Ovary (tissue), 9 donors: ENCODE results near the gene TSPAN4. TPM values are rescaled to one million over a fixed set of nuclear protein-coding genes. Genes with fewer than 3 reads are reported as not detected.

Source experiments
- DNase-seq, 5 donors: peaks; one replicate each; pipeline ENCODE4 v3.0.0-alpha.2; 2019 to 2020
- H3K27ac ChIP-seq, 2 donors: fragments of 200-600 bp; one replicate each; pipeline versions ENCODE4 v1.5.1 to v1.8.0; 2019 to 2022
- H3K27me3 ChIP-seq: fragments of 200-600 bp; one replicate; pipeline ENCODE4 v1.8.0; 2022
- H3K36me3 ChIP-seq: fragments of 200-600 bp; sonication (generic); one replicate; pipeline ENCODE4 v1.5.1; 2019
- H3K4me1 ChIP-seq: one replicate; pipeline ENCODE4 v1.8.1; 2013; ENCODE audit warnings: mild to moderate bottlenecking, moderate library complexity; ENCODE audit not compliant: insufficient read depth
- H3K4me3 ChIP-seq: fragments of 200-600 bp; sonication (generic); one replicate; pipeline ENCODE4 v1.5.1; 2017
- H3K9me3 ChIP-seq, 2 donors: fragments of 200-600 bp in 1 of 2; sonication (generic) in 1 of 2; one replicate each; pipeline versions ENCODE4 v1.5.1 to v1.8.1; 2013 to 2019; ENCODE audit warnings: mild to moderate bottlenecking in 1 of 2, moderate library complexity in 1 of 2
- EP300 ChIP-seq: sonication (generic); formaldehyde crosslinking; IDR thresholded peaks from one replicate; pipeline ENCODE4 v1.6.1; 2017; ENCODE audit warnings: antibody characterized with exemption
- POLR2A ChIP-seq: fragments of 450-650 bp; IDR thresholded peaks from one replicate; pipeline ENCODE4 v1.6.1; 2017; ENCODE audit warnings: antibody characterized with exemption, mild to moderate bottlenecking, moderate library complexity
- WGBS, 3 donors: extraction: QIAGEN DNeasy Blood & Tissue Kit in 1 of 3; methylation state at CpG; one replicate each; pipeline versions ENCODE4 v1.1.5 to v1.1.7; 2013 to 2017; 5-methylcytosine and 5-hydroxymethylcytosine counted together
- intact Hi-C, 4 donors: fragments of 100-400 bp; cut with DNase I; formaldehyde crosslinking; loops; one replicate each; pipeline versions ENCODE4 v1.11.0 to v1.15.1; 2022 to 2023
- polyA plus RNA-seq, 2 donors: library from polyadenylated mRNA; stranded (reverse); fragments of 200-250 nt in 1 of 2; fragments of 350-450 nt in 1 of 2; fragmentation: Illumina TruSeq in 1 of 2; extraction: RNeasy Lipid Tissue Mini Kit (QIAGEN cat#74804) in 1 of 2; gene quantifications; one replicate each; pipeline ENCODE4 v1.2.3, GENCODE V29; 2013 to 2014
- small RNA-seq: library from RNA; depleted of rRNA; stranded (forward); fragments of <200 nt; gene quantifications from one replicate; pipeline ENCODE3, GENCODE V24; 2016
- total RNA-seq, 7 donors: library from RNA; depleted of rRNA in 2 of 7; stranded (reverse); fragments of >200 nt in 2 of 7; fragmentation: NEBNext Ultra II Directional in 3 of 7; extraction: Animal tissue kit (Norgen Biotek cat#: 25700) in 3 of 7; gene quantifications; one replicate each; pipeline versions ENCODE4 v1.1.0 to v1.2.4, GENCODE V29; 2016 to 2023
- TF ChIP-seq, protein P1 (sequence below), 3 donors: fragments of 450-650 bp in 2 of 3; fragments of 200-600 bp in 1 of 3; IDR thresholded peaks; one replicate each; pipeline versions ENCODE4 v1.5.1 to v1.8.0; 2016 to 2022; ENCODE audit warnings: antibody characterized with exemption in 3 of 3, mild to moderate bottlenecking in 1 of 3
- donor health status: DM: no; HTN: no; CAD: no; lungs with moderate emphysema.
- donor health status: DM: no; HTN: no; CAD: no.
- donor health status: Bipolar disorder and iron deficiency.
- donor health status: DM: yes; HTN: yes; CAD: no.
- donor health status: DM: no; HTN: no; CAD: no.
- donor health status: DM: yes; HTN: yes; CAD: no.

TSPAN4 gene
- total and polyA plus RNA-seq, 9 donors: 6.4 to 124 (median 89.7) TPM

DNA sequence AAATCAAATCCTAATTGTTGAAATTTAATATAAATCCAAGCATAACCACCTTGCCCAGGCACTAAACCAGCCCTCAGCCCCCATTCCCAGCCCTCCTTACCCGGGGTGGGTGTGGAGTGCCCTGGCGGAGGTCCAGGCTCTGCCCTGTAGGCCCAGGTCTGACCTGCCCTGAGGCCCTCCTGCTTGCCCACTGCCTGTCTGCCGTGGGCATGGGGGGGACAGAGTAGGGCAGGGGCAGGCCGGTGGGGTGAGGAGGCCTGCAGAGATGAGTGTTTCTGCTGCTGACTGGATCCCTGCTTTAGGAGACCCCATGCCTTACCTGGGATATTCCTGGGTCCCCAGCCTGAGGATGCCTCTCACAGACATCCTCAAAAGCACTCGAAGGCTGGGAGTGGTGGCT, 71.6 kb downstream of the TSPAN4 start:
- peaks cover 10% of the 10 kb centered on the region for H3K4me1 ChIP-seq
- no peak overlapping the region for H3K4me3 ChIP-seq
- H3K36me3 ChIP-seq: no peaks in the 10 kb centered on the region
- no peak for DNase-seq
- no peaks in the 10 kb centered on the region for H3K9me3 ChIP-seq
- TF ChIP-seq, protein P1, sequence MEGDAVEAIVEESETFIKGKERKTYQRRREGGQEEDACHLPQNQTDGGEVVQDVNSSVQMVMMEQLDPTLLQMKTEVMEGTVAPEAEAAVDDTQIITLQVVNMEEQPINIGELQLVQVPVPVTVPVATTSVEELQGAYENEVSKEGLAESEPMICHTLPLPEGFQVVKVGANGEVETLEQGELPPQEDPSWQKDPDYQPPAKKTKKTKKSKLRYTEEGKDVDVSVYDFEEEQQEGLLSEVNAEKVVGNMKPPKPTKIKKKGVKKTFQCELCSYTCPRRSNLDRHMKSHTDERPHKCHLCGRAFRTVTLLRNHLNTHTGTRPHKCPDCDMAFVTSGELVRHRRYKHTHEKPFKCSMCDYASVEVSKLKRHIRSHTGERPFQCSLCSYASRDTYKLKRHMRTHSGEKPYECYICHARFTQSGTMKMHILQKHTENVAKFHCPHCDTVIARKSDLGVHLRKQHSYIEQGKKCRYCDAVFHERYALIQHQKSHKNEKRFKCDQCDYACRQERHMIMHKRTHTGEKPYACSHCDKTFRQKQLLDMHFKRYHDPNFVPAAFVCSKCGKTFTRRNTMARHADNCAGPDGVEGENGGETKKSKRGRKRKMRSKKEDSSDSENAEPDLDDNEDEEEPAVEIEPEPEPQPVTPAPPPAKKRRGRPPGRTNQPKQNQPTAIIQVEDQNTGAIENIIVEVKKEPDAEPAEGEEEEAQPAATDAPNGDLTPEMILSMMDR (IDR thresholded peaks at IDR 0.05): no peak
- TF ChIP-seq EP300: no peak
- no peak for TF ChIP-seq POLR2A
- H3K27me3 ChIP-seq: no peaks in the 10 kb centered on the region
- H3K27ac ChIP-seq: no peak overlapping the region
- intact Hi-C loops: no loop called here
- 74 to 80% (median 75%) methylated on average over 5 of the region's 5 CpGs for WGBS, 3 donors

DNA sequence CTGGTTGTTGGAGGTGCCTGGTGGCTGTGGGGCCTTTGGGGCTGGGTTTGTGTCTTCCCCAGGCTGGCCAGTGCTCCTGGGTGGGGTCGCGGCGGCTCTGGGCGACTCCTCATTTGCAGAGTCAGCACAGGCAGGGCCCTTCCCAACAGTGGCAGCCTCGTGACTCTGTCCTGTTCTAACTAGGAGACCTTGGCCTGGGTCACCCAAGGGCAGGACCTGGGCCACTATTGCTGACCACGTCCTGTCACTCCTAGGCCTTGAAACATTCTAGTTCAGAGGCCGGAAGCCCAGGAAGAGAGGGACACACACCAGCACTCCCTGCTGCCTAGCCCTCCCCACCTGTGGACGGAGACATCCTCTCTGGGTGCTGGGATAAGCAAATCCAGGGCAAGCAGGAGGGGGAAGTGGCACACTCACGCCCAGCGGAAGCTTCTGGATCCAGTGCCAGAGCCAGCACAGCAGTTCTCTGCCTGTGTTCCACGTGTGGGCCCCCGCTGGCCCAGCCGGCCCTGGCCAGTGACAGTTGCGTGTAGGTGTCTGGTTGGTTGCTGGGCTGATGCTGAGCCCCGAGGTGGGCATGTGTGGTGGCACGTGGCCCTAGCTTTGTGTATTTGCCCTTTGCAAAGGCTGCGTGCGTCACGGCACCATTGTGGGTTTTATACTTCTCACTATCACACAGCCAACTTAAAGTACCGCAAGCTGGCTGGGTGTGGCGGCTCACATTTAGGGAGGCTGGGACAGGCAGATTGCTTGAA, 72.3 kb downstream of the TSPAN4 start:
- intact Hi-C loops: no loop called here
- H3K36me3 ChIP-seq: no peaks in the 10 kb centered on the region
- peak in 1 of 5 donors; percentile 35 for DNase-seq
- no peak overlapping the region for H3K4me3 ChIP-seq
- no peaks in the 10 kb centered on the region for H3K9me3 ChIP-seq
- WGBS, 3 donors: 77 to 82% (median 80%) methylated on average over 21 of the region's 21 CpGs
- no peak for TF ChIP-seq EP300
- TF ChIP-seq POLR2A: no peak
- TF ChIP-seq, protein P1 (IDR thresholded peaks at IDR 0.05): no peak
- H3K27ac ChIP-seq: no peak overlapping the region
- H3K27me3 ChIP-seq: no peaks in the 10 kb centered on the region
- H3K4me1 ChIP-seq: peaks cover 4% of the 10 kb centered on the region

Small RNA genes within 50 kb of the gene (small RNA-seq; reads per million reads assigned to genes)
- gene SNORA52: not detected

Other genes starting within 250 kb of the TSPAN4 start
- 10 to 100 TPM in 6 of 7 donors, 1 to 10 TPM in 1; 8.2 to 59.1 (median 17.1) TPM for gene IRF7, start 226.9 kb upstream of the TSPAN4 start, total RNA-seq
- 10 to 100 TPM in 1 of 2 donors, under 1 TPM in 1; 0.28 to 22.8 TPM for gene IRF7, start 226.9 kb upstream of the TSPAN4 start, polyA plus RNA-seq
- 1 to 10 TPM in 1 of 7 donors, under 1 TPM in 2, not detected in 4; 0.20 to 2.3 (median 0.22) TPM for gene CDHR5, start 217.9 kb upstream of the TSPAN4 start, total RNA-seq
- under 1 TPM in 1 of 2 donors, not detected in 1; 0.07 TPM for gene CDHR5, start 217.9 kb upstream of the TSPAN4 start, polyA plus RNA-seq
- gene SCT, start 215.7 kb upstream of the TSPAN4 start, total RNA-seq: not detected
- under 1 TPM in 1 of 2 donors, not detected in 1; 0.68 TPM for gene SCT, start 215.7 kb upstream of the TSPAN4 start, polyA plus RNA-seq
- 1 to 10 TPM in 5 of 7 donors, under 1 TPM in 2; 0.57 to 3.3 (median 1.7) TPM for gene DRD4, start 205.6 kb upstream of the TSPAN4 start, total RNA-seq
- gene DRD4, start 205.6 kb upstream of the TSPAN4 start, polyA plus RNA-seq: under 1 TPM in 1 of 2 donors, not detected in 1; 0.63 TPM
- gene DEAF1, start 147.6 kb upstream of the TSPAN4 start, total RNA-seq: 10 to 100 TPM; 15.5 to 43.4 (median 34.1) TPM
- 10 to 100 TPM; 10.2 to 23.9 TPM for gene DEAF1, start 147.6 kb upstream of the TSPAN4 start, polyA plus RNA-seq
- gene TMEM80, start 147.0 kb upstream of the TSPAN4 start, total RNA-seq: 10 to 100 TPM; 15.4 to 38.0 (median 30.5) TPM
- gene TMEM80, start 147.0 kb upstream of the TSPAN4 start, polyA plus RNA-seq: 10 to 100 TPM; 28.9 to 37.6 TPM
- gene EPS8L2, start 136.6 kb upstream of the TSPAN4 start, total RNA-seq: 10 to 100 TPM; 20.6 to 57.9 (median 34.2) TPM
- 10 to 100 TPM in 1 of 2 donors, 1 to 10 TPM in 1; 5.9 to 17.4 TPM for gene EPS8L2, start 136.6 kb upstream of the TSPAN4 start, polyA plus RNA-seq
- gene TALDO1, start 95.4 kb upstream of the TSPAN4 start, total RNA-seq: 100 to 1,000 TPM in 6 of 7 donors, 10 to 100 TPM in 1; 75.0 to 134 (median 117) TPM
- 100 to 1,000 TPM in 1 of 2 donors, 10 to 100 TPM in 1; 76.8 to 103 TPM for gene TALDO1, start 95.4 kb upstream of the TSPAN4 start, polyA plus RNA-seq
- 10 to 100 TPM; 14.7 to 79.8 (median 59.9) TPM for gene GATD1, start 65.4 kb upstream of the TSPAN4 start, total RNA-seq
- 10 to 100 TPM in 1 of 2 donors, 1 to 10 TPM in 1; 9.4 to 52.1 TPM for gene GATD1, start 65.4 kb upstream of the TSPAN4 start, polyA plus RNA-seq
- gene CEND1, start 52.8 kb upstream of the TSPAN4 start, total RNA-seq: under 1 TPM in 1 of 7 donors, not detected in 6; 0.15 TPM
- gene CEND1, start 52.8 kb upstream of the TSPAN4 start, polyA plus RNA-seq: under 1 TPM in 1 of 2 donors, not detected in 1; 0.07 TPM
- gene SLC25A22, start 44.6 kb upstream of the TSPAN4 start, total RNA-seq: 10 to 100 TPM in 6 of 7 donors, 1 to 10 TPM in 1; 6.6 to 23.3 (median 16.7) TPM
- gene SLC25A22, start 44.6 kb upstream of the TSPAN4 start, polyA plus RNA-seq: 10 to 100 TPM in 1 of 2 donors, under 1 TPM in 1; 0.42 to 11.3 TPM
- 10 to 100 TPM; 10.1 to 18.1 (median 14.1) TPM for gene PIDD1, start 37.6 kb upstream of the TSPAN4 start, total RNA-seq
- 10 to 100 TPM in 1 of 2 donors, under 1 TPM in 1; 0.23 to 14.0 TPM for gene PIDD1, start 37.6 kb upstream of the TSPAN4 start, polyA plus RNA-seq
- gene RPLP2, start 32.9 kb upstream of the TSPAN4 start, total RNA-seq: 1,000 to 10,000 TPM in 5 of 7 donors, 100 to 1,000 TPM in 2; 901 to 4,238 (median 3,176) TPM
- gene RPLP2, start 32.9 kb upstream of the TSPAN4 start, polyA plus RNA-seq: 1,000 to 10,000 TPM in 1 of 2 donors, 100 to 1,000 TPM in 1; 237 to 2,243 TPM
- gene PNPLA2, start 23.9 kb upstream of the TSPAN4 start, total RNA-seq: 10 to 100 TPM; 33.0 to 98.2 (median 83.0) TPM
- gene PNPLA2, start 23.9 kb upstream of the TSPAN4 start, polyA plus RNA-seq: 10 to 100 TPM; 12.9 to 91.5 TPM
- 1 to 10 TPM; 1.2 to 6.5 (median 3.9) TPM for gene CRACR2B, start 14.9 kb upstream of the TSPAN4 start, total RNA-seq
- 1 to 10 TPM in 1 of 2 donors, under 1 TPM in 1; 0.18 to 5.0 TPM for gene CRACR2B, start 14.9 kb upstream of the TSPAN4 start, polyA plus RNA-seq
- gene CD151, start 9.9 kb upstream of the TSPAN4 start, total RNA-seq: 100 to 1,000 TPM in 6 of 7 donors, 10 to 100 TPM in 1; 32.9 to 243 (median 176) TPM
- gene CD151, start 9.9 kb upstream of the TSPAN4 start, polyA plus RNA-seq: 100 to 1,000 TPM in 1 of 2 donors, 10 to 100 TPM in 1; 46.3 to 168 TPM
- gene POLR2L, start 323 bp upstream of the TSPAN4 start, total RNA-seq: 10 to 100 TPM; 26.8 to 89.3 (median 62.7) TPM
- 10 to 100 TPM in 1 of 2 donors, 1 to 10 TPM in 1; 4.9 to 67.3 TPM for gene POLR2L, start 323 bp upstream of the TSPAN4 start, polyA plus RNA-seq
- 10 to 100 TPM; 62.2 to 90.7 (median 75.7) TPM for gene CHID1, start 68.0 kb downstream of the TSPAN4 start, total RNA-seq
- 10 to 100 TPM; 41.0 to 68.1 TPM for gene CHID1, start 68.0 kb downstream of the TSPAN4 start, polyA plus RNA-seq
- 10 to 100 TPM; 27.7 to 80.1 (median 54.0) TPM for gene AP2A2, start 83.0 kb downstream of the TSPAN4 start, total RNA-seq
- 100 to 1,000 TPM in 1 of 2 donors, 10 to 100 TPM in 1; 31.1 to 151 TPM for gene AP2A2, start 83.0 kb downstream of the TSPAN4 start, polyA plus RNA-seq
- 1 to 10 TPM in 1 of 7 donors, under 1 TPM in 5, not detected in 1; 0.23 to 7.2 (median 0.41) TPM for gene MUC6, start 193.9 kb downstream of the TSPAN4 start, total RNA-seq
- under 1 TPM; 0.02 to 0.06 TPM for gene MUC6, start 193.9 kb downstream of the TSPAN4 start, polyA plus RNA-seq
- gene MUC2, start 232.0 kb downstream of the TSPAN4 start, total RNA-seq: 1 to 10 TPM in 1 of 7 donors, under 1 TPM in 3, not detected in 3; 0.02 to 3.3 (median 0.27) TPM
- gene MUC2, start 232.0 kb downstream of the TSPAN4 start, polyA plus RNA-seq: under 1 TPM in 1 of 2 donors, not detected in 1; 0.02 TPM